Stimulated activated CD4-positive, alpha-beta T cell treated with anti-CD3 and anti-CD28 coated beads, Interleukin-15, amount 100 ng/mL, for 48 hours (primary cell): ENCODE data around the gene KCTD13.
"Not testable (repeated sequence)": the region's sequence is repeated elsewhere in the genome, so short reads cannot be mapped to it uniquely, and the experiment has no call there.

Source experiments
- DNase-seq, 2 donors: peaks; one replicate each; pipeline ENCODE4 v3.0.0-alpha.2; 2020; ENCODE audit warnings: low read depth in 2 of 2

Gene KCTD13, protein sequence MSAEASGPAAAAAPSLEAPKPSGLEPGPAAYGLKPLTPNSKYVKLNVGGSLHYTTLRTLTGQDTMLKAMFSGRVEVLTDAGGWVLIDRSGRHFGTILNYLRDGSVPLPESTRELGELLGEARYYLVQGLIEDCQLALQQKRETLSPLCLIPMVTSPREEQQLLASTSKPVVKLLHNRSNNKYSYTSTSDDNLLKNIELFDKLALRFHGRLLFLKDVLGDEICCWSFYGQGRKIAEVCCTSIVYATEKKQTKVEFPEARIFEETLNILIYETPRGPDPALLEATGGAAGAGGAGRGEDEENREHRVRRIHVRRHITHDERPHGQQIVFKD

DNA sequence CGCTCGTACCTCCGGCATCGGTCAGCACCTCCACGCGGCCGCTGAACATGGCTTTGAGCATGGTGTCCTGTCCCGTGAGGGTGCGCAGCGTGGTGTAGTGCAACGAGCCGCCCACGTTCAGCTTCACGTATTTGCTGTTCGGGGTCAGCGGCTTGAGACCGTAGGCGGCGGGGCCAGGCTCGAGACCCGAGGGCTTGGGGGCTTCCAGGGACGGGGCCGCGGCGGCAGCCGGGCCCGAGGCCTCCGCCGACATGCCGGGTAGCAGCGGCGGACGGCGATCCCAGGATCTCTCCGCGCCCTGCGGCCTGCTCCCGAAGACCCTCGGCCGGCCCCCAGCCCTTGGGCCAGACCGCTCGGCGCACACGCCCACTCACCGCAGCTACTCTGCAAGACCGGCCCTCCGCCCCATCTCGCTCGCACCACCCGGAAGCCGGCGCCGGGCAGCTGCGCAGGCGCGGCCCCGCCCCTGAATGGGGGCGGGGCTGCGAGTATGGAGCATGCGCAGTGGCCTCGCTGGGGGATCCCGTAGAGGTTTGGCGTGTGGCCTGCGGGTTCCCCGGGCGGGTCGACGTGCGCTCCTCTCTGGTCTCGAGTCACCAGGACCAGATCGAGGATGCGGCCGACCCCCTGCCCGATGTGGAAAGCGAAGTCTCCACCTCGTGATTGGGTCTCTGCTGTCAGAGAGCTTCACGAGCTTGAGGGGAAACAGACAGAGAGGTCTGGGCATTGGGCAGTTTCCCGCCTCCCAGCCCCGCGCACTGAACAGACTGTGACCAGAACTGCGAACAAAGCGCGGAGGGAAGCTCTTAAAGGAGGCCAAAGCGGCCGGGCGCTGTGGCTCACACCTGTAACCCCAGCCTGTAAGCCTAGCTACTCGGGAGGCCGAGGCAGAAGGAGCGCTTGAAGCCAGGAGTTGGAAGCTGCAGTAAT lies at the start of gene KCTD13:
KCTD13 (minus strand) TSS at position 446 of the 930 bp plus-strand sequence; CDS start at position 253, 193 bp downstream.
- peak; percentile 80 to 82 for DNase-seq

DNA sequence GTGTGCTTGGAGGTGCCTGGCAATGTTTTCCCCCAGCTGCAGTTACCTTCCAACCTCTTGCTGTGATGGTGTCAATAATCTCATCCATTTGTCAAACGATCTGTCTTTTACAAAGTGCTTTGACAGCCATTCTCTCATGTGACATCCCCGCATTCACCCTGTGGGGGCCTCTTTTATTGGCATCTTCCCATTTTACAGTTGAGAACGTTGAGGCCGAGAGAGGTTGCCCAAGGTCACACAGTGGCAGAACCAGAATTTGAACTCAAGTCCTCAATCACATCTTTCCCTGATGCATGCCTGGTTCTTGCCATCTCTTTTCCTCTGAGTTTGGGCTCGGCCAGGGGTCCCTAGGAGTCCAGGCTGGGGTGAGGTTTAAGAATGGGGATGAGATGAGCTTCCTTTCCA lies 49.1 kb upstream of the KCTD13 start:
- no peak for DNase-seq

DNA sequence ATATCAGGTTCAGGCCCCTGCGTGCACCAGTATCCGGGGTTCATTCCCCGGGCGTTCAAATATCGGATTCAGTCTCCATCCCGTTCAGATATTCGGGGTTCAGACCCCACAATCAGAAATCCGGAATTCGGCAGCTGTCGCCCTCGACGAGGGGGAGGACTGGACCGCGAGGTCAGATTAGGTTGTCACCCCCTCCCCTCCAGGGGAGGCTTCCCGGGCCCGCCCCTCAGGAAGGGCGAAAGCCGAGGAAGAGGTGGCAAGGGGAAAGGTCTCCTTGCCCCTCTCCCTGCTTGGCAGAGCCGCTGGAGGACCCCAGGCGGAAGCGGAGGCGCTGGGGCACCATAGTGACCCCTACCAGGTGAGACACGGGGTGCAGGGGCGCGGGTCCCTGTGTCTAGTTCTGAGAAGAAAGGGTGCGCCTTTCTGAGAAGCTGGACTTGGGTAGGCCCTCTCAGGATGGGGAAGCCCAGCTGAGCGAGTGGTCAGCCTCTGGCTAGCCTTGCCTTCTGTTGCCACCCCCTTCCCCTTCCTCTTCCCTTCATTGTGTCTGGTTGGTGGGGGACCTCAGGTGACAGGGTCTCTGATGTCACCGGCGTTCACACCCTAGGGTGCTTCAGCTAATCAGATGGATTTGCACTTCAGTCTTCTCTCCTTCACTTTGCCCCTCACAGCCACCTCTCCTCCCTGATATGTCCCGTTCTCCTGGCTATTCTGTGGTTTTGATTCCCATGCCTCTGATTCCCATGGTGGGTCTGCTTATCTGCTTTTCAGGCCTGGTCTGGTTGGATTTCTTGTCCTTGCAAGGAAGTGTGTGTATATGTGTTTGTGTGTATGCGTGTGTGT lies 48.5 kb upstream of the KCTD13 start:
- no peak for DNase-seq

DNA sequence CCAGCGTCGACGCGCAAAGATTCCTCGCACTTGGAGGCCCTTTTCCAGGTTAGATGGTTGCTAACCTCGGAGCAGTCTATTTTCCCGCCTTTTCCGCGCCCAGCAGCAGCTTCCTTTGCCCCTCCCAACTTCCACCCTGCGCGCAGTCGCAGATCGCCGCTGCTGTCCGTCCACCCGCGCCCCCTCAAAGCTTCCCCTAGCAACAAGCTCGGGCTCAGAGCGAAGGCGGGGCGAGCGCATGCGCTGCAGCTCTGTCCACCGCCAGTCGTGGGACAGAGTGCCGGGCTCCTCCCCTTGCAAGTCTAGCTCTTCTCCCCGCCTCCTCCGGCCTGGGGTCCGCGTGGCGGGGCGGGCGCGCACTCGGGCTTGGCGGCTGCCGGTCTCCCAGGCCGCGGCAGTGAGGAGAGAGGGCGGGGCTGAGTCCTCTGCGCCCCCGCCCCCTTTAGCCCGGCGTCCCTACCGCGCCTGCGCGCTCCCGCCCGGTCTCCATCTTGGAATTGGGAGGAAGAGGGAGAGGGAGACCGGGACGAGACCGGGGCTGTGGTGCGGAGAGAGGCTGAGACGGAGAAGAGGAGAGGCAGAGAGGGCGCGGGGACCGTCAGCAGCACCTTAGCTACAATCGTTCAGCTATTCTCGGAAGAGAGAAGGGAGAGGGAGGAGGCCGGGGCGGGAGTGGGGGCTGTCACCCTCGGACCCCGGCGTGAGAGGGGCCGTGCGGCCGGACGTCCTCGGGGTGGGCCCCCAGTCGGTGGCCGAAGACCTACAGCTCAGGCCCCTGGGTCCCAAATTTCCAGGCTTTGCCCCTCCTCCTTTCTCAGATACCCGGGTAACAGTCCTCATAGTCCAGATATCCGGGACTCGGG lies 47.6 kb upstream of the KCTD13 start, which contains the start of gene TAOK2:
TAOK2 (plus strand) TSS at position 485 of the 863 bp plus-strand sequence. CDS start 3,905 bp downstream, outside the sequence.
- DNase-seq, result peak; percentile 97

DNA sequence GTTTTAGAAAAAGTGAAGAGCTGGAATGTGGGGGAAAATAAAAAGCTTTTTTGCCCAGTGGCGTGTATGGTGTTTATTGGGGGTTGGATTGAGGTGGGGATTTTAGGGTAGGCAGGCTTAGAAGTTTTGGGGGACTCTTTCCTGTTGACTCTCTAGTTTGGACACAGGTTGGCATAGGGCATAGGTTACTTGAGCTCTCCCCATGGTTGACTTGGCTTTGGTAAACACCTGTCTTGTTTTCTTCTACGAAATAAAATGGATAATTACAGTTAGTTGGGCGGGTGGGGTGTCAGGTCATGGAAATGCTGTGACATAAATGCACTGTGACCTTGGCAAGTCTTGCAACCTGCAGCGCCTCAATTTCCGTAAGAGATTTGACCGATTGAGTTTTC lies 47.0 kb upstream of the KCTD13 start:
- DNase-seq, result no peak

DNA sequence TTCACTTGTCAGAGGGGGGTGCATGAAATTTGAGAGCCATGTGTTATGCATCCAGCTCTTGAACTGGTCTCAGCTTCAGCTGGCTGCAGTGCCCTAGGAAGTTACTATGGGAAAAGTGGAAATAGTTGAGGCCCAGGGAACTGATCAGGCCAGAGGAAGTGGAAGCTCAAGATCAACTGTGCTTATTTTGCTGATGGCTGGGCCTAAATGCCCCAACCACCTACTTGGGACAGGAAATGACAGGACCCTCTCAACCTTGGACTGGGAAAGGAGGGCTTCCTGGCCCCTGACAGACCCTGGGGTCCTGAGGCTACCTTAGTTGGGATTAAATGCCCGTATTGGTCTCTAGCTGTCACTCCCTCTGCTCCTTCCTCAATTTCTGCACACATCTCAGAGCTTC lies 46.5 kb upstream of the KCTD13 start:
- no peak for DNase-seq

DNA sequence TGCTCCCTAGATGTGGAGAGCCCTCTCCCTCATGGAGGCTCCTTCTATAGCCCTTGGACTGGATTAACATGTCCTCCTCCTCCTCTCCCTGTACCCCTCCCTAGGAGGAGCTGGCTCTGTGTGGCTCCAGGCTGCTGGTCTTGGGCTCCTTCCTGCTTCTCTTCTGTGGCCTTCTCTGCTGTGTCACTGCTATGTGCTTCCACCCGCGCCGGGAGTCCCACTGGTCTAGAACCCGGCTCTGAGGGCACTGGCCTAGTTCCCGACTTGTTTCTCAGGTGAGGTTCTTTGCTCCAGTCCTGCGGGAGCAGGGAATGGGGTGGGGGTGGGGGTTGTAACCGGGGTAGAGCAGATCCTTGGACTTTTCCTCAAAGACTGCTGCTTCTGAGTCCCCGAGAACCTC lies 45.3 kb upstream of the KCTD13 start:
- no peak for DNase-seq

DNA sequence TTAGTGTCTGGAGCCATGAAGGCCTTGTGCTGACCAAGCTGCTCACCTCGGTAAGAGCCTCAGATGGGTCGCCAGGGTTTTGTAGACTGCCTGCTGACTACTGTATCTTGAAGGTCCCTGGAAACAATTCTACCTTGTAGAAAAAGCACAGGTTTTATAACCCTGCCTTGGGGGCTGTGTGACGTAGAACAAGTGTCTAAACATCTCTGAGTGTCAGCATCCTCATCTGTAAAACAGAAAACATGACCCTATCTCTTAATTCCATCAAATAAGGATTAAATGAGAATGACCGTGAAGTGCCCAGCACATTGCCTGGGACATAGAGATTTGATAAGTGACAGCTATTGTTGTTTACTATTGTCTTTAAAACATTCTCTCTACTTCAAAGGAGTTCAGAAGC lies 42.2 kb upstream of the KCTD13 start:
- DNase-seq, result no peak

DNA sequence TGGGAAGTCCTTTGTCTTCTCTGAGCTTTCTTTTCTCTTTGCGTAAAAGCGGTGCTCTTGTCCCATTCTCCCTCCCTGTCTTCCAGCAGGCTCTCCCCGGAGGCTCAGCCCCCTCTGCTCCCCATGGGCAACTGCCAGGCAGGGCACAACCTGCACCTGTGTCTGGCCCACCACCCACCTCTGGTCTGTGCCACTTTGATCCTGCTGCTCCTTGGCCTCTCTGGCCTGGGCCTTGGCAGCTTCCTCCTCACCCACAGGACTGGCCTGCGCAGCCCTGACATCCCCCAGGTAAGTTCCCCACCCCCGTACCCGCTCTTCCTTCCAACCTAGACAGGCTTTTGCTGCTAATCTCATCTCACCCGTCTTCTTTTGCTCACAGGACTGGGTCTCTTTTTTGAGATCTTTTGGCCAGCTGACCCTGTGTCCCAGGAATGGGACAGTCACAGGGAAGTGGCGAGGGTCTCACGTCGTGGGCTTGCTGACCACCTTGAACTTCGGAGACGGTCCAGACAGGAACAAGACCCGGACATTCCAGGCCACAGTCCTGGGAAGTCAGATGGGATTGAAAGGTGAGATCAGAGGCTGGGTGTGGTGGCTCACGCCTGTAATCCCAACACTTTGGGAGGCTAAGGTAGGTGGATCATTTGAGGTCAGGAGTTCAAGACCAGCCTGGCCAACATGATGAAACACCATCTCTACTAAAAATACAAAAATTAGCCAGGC lies 37.2 kb upstream of the KCTD13 start:
- DNase-seq, result no peak

DNA sequence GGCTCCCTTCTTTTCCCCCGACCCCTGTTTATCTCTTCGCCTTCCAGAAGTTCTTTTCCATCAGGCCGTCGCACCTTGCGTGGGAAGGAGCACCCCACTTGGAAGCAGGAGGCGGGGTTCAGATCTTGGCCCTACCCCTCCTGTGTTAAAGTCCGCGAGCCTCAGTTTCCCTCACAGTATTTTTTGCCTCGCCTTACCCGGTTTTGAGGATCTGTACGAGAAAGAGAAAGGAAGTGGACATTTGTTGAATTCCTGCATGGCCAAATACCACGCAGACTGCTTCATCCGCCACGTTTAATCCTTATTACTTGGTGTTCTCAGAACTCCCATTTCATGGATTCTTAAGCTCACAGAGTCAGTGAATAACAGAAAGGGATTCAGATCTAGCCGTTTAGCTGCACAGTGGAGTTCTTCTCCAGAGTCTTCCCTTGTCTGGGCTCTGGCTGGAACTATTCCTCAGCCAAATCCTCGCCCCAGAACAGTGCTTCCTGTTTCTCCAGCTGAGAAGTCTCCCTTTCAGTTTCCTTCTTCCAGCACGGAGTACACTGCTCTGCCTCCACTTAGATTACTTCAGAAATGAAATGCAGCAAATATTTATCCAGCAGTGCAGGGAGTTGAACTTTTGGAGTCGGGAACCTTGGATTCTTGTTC lies 36.4 kb upstream of the KCTD13 start:
- no peak for DNase-seq

DNA sequence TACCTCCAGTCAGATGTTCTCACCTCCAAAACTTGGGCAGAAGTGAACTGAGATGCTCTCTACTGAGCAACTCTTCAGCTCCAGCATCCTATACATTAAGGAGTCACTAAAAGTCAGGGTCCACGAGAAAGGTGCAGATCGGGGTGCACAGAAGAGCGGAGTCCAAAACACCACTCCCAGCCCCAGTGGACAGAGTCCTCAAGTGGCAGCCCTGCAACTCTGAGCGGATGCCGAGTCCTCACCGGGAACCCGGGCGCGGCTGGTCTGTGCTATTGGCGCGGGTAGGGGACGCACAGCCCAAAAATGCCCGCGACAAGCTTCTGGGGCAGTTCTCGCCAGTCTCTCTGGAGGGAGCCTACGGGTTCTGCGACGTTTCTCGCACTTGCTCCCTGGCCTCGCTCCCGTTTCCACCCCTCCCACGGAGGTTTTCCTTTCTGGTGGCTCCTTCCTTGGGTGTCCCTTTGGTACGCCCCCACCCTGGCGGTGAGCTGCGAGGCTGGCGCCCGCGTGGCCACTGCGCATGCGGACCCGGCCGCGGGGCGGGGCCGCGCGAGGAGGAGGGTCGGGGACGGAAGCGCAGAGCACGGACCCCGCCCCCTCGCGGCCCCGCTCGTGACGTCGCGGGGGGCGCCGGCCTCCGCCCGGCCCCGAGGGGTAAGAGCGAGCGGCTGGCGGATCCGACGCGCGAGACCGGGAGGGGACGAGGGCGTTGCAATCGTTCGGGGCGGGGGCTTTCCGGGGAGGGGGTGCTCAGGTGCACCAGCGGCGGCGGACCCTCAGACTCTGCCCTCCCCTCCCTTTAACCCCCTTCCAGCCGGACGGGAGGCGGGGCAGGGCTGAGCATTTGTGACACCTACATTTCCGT lies 35.7 kb upstream of the KCTD13 start, which contains the start of gene TMEM219:
TMEM219 (plus strand) TSS at position 601 of the 865 bp plus-strand sequence. CDS start 1,065 bp downstream, outside the sequence.
- peak; percentile 76 to 91 for DNase-seq

DNA sequence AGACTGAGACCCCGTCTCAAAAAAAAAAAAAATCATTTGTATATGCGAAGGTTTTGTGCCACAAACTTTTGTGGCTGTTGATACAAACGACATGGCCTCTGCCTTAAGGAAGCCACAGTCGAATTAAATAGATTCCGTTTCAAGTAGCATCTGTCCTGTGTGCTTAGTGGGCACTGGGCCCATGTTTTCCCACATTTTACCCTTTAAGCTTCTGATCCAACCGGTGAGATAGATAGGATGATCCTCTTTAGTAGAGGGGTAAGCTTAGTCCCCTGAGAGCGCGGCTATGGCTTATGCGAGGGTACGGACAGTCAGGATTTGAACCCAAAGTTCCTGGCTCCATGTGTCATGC lies 35.1 kb upstream of the KCTD13 start:
- no peak for DNase-seq

DNA sequence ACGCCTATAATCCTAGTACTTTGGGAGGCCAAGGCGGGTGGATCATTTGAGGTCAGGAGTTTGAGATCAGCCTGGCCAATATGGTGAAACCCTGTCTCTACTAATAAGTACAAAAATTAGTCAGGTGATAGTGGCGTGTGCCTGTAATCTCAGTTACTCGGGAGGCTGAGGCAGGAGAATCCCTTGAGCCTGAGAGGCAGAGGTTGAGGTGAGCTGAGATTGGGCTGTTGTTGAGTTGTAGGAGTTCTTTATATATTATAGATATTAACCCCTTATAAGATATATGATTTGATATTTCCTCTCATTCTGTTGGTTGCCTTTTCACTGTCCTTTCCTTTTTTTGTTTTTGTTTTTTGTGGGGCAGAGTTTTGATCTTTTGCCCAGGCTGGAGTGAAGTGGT lies 33.8 kb upstream of the KCTD13 start:
- not testable (repeated sequence) for DNase-seq

DNA sequence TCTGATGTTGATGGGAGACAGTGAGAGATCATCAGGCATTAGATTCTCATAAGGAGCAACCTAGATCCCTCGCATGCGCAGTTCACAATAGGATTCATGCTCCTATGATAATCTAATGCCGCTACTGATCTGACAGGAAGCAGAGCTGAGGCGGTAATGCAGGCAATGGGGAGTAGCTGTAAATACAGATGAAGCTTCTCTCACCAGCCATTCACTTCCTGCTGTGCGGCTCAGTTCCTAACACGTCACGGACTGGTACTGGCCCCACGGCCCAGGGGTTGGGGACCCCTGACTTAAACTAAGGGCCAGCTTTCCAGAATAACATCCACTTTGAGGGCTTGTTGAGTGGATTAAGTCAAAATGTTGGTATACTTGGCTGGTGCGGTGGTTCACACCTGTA lies 33.3 kb upstream of the KCTD13 start:
- DNase-seq, result no peak

DNA sequence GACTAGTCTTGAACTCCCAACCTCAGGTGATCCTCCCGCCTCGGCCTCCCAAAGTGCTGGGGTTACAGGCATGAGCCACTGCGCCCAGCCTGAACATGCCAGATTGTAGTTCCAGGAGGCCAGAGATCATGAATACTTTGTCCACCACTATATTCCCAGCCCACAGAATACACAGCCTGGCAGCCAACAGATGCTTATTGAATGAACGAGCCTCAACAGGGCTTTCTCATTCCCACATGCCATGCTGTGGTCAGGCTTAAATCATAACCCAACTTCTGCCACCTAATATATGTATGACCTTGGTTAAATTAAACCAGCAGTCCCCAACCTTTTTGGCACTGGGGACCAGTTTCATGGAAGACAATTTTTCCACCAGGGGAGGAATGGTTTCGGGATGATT lies 32.7 kb upstream of the KCTD13 start:
- DNase-seq, result no peak

DNA sequence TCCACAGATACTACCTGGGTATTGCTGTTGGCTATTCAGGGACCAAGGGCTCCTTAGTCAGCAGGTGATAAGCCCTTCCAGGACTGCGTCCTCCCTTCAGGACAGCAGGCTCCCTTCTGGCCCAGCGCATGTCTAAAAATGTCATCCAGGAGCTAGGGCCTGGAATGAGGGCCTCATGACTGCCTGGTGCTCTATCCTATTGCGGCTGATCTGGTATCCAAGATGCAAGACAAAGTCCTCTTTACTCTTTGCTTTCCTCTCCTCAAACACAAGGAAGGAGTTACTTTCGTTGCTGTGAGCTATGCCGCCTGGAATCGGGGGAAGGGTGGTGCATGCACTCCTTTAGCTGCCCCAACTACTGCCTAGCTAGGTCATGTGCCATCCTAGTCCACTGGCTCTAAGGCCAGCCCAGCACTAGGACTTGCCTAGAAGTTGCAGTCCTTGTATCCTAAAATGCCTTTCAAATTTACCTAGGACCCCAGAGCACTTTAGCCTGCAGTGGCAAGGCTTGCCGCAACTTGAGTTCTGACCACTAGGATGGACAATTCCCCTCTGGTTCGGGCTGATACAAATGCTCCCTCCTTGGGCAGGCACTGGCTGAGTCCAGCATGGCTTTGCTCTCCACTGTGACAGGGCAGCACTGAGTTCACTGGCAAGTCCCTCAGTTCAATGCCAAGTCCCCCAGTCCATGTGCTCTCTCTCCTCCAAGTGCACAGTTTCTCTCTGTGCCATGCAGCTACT lies 25.8 kb upstream of the KCTD13 start:
- no peak for DNase-seq

DNA sequence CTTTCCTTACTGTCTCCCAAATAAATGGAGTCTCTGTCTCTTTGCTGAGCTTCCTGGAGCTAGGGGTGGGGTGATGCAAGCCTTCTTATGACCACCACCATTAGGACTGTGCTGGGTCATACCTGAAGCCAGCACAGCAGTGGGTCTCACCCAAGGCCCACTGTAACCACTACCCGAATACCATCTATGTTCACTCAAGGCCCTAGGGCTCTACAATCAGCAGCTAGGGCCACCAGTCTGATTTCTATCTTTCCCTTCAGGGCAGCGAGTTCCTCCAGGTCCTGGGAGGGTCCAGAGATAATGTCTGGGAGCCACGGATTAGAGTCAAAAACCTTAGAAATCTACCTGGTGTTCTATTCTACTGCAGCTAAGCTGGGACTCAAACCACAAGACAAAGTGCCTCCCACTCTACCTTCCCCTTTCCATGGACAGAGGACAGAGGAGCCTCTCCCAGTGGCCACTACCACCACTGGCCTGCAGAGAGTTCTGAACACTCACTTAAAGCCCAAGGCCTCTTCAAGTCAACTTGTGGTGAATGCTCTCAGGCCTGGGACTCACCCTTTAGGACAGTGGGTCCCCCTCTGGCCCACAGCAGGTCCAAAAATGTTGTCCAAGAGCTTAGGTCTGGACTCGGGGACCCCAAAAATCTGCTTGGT lies 24.9 kb upstream of the KCTD13 start:
- no peak for DNase-seq
